K562 (cell line): ENCODE data around the gene POU4F1. TPM values are rescaled to one million over a fixed set of nuclear protein-coding genes. Genes with fewer than 3 reads are reported as not detected.

Source experiments
- ARHGAP35 ChIP-seq: fragments of 450-650 bp; IDR thresholded peaks from 2 replicates; pipeline ENCODE4 v1.6.1; 2018; ENCODE audit not compliant: partially characterized antibody
- CHAMP1 ChIP-seq: fragments of 450-650 bp; IDR thresholded peaks from 2 replicates; pipeline ENCODE4 v1.6.1; 2016; ENCODE audit warnings: mild to moderate bottlenecking
- FOXA3 ChIP-seq, 2 experiments: fragments of 450-650 bp in 1 of 2; sonication (generic) in 1 of 2; formaldehyde crosslinking; IDR thresholded peaks in 1 of 2; conservative IDR thresholded peaks in 1 of 2; 2 replicates each; pipeline versions ENCODE4 v1.4.0 to v1.8.0; 2020 to 2022; ENCODE audit warnings: mild to moderate bottlenecking in 2 of 2, missing genetic modification reagents in 1 of 2
- MGA ChIP-seq: fragments of 450-650 bp; IDR thresholded peaks from 2 replicates; pipeline ENCODE4 v1.6.1; 2016; ENCODE audit warnings: mild to moderate bottlenecking, moderate library complexity
- POLR3G ChIP-seq: IDR thresholded peaks from 2 replicates; pipeline ENCODE4 v1.6.1; 2011; ENCODE audit not compliant: insufficient read length, insufficient replicate concordance; ENCODE audit errors: extremely low read depth
- PRDM10 ChIP-seq: fragments of 450-650 bp; IDR thresholded peaks from 2 replicates; pipeline ENCODE4 v1.6.1; 2018; ENCODE audit not compliant: partially characterized antibody
- RBM25 ChIP-seq: fragments of 200-400 bp; formaldehyde crosslinking; IDR thresholded peaks from 2 replicates; pipeline ENCODE4 v1.6.1; 2018; ENCODE audit warnings: low read length, low read depth, moderate library complexity; ENCODE audit not compliant: severe bottlenecking
- TAF7 ChIP-seq: fragments of 450-650 bp; IDR thresholded peaks from 2 replicates; pipeline ENCODE4 v1.6.1; 2016; ENCODE audit warnings: missing genetic modification characterization, missing compliant biosample characterization
- TAF9B ChIP-seq: fragments of 450-650 bp; IDR thresholded peaks from 2 replicates; pipeline ENCODE4 v1.6.1; 2018; ENCODE audit warnings: mild to moderate bottlenecking; ENCODE audit not compliant: partially characterized antibody
- polyA plus RNA-seq, 8 experiments: library from polyadenylated mRNA; depleted of rRNA in 4 of 8; stranded (reverse) in 5 of 8; unstranded in 3 of 8; fragments of >200 nt; fragmentation: Nextera tagmentation in 2 of 8; fragmentation: Illumina TruSeq in 1 of 8; extraction: Ambion mirVana in 2 of 8; extraction: Trizol in 1 of 8; gene quantifications; 2 replicates each; pipeline versions ENCODE4 v1.2.1 to v1.2.3, GENCODE V29; 2011 to 2014; ENCODE audit warnings: inconsistent platforms in 1 of 8, missing spikeins in 1 of 8
- total RNA-seq, 7 experiments: library from RNA; depleted of rRNA in 6 of 7; stranded (reverse); fragments of >200 nt in 6 of 7; fragmentation: Illumina TruSeq in 2 of 7; extraction: Trizol in 2 of 7; gene quantifications; 2 replicates each; pipeline versions ENCODE4 v1.2.1 to v1.2.3, GENCODE V29; 2011 to 2021; ENCODE audit warnings: low replicate concordance in 1 of 7

POU4F1 gene
- total and polyA plus RNA-seq, 9 of the 15 experiments (the other 6 are each of a cell fraction or from before 2014, with no cell fraction given) = 0.61 to 2.8 (median 1.5) TPM

GRCh38 chr13:78603240-78603957 lies at the start of gene POU4F1 (continued):
- TF ChIP-seq PRDM10 = peak; percentile 51
- TF ChIP-seq CHAMP1 = no peak
- TF ChIP-seq FOXA3 (CRISPR knock-in tag; conservative IDR thresholded peaks at IDR 0.05 in 1 of 2, IDR thresholded peaks at IDR 0.05 in 1 of 2) = no peak
- peak; percentile 21 for TF ChIP-seq ARHGAP35
- TF ChIP-seq MGA = peak; percentile 75
- TF ChIP-seq TAF9B = no peak
- peak; percentile 89 for TF ChIP-seq RBM25
- no peak for TF ChIP-seq POLR3G
- no peak for TF ChIP-seq TAF7 (tag)
